ENCODE results near the gene TECTA. TPM values are rescaled to one million over a fixed set of nuclear protein-coding genes. Genes with fewer than 3 reads are reported as not detected.
"Not testable (repeated sequence)": the region's sequence is repeated elsewhere in the genome, so short reads cannot be mapped to it uniquely, and the experiment has no call there.

TECTA gene
- polyA plus RNA-seq, 3 donors from 2014 or later: 0.03 to 0.26 TPM; not detected in 1

DNA sequence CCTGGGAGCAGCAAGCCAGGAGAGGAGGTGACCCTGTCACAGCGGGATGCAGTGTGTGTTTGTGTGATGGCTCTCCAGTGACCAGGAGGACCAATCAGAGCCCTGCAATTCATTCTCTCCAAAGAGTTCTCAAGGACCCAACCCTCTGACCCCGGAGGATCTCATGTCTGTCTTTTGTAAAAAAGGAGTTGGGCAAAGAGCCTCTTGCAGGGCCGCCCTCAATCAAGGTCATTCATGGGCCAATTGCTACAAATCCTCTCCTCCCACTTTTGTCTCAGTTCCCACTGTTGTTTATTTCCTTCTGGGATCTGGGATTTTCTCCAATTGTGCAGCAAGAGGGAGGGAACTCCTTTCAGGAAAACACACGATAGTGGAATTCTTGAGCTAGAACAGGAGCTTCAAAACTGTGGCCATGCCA is 4.0 kb downstream of the TECTA start:
- Mint-ChIP-seq H3K36me3 (no peaks in the 10 kb centered on the region), H3K27ac (no peak overlapping the region), H3K4me1 (peaks cover 0 to 3% of the 10 kb centered on the region in 2 donors), H3K27me3 (ENCODE audit: low read depth in 3 of 3) (no peaks in the 10 kb centered on the region), H3K4me3 (no peak overlapping the region), H3K9me3 (no peaks in the 10 kb centered on the region)
- no peak for DNase-seq

DNA sequence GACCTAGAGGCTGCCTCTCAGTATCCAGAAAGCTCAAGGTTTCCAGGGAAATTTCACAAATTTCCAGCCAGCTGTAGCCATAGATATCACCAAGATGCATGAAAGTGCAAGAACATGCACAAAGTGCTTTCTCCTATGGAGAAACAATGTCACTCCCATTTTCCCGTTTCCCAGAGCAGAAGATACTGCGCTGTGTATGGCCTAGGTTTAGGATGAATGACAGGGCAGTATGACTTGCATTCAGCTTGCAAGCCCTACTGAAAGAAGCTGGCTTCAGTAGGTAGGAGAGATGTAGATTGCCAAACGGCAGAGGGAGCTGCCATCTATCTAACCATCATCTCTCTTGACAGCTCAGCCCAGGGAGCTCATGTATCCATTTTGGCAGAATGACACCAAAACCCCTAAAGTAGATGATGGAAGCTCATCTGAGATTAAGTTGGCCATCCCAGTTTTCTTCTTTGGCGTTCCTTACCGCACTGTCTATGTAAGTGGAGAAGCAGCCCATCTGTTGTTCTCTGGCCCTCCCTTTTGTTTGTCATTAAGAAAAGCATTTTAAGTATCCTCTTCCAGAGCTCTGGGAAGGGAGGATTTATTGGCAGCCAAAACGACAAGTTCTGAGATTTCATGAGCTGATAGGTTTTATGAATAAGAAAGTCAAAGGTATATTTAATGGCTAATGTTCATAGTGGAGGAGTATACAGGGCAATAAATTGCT is 4.6 kb downstream of the TECTA start:
- no peak overlapping the region for H3K27ac Mint-ChIP-seq
- DNase-seq: no peak
- H3K9me3 Mint-ChIP-seq: no peaks in the 10 kb centered on the region

DNA sequence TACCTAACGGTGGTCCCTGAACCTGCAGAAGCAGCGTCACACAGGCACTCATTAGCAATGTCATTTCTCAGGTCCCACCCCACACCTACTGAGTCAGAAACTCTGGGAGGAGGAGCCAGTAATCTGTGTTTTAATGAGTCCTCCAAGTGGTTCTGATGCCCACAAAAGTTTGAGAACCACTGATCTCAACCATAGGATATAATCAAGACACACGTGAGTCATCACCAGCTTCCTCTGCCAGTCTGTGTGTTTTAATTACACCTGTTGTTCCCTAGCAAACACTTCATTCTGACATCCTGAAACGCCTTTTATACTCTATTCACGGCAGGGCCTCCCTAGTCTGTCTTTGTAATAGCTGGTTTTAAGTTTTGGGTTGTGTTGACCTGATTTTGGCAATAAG is 5.8 kb downstream of the TECTA start:
- Mint-ChIP-seq H3K27me3 (ENCODE audit: low read depth in 3 of 3) (peaks cover under 1 to 5% (median 2%) of the 10 kb centered on the region in 3 donors), H3K4me3 (no peak overlapping the region), H3K27ac (no peak overlapping the region), H3K4me1 (peaks cover 5 to 12% of the 10 kb centered on the region in 2 donors), H3K36me3 (no peaks in the 10 kb centered on the region), H3K9me3 (no peaks in the 10 kb centered on the region)
- no peak for DNase-seq

More for the DNA sequence above, 4.6 kb downstream of the TECTA start:
- H3K27me3 Mint-ChIP-seq (ENCODE audit: low read depth in 3 of 3): no peaks in the 10 kb centered on the region
- no peak overlapping the region for H3K4me3 Mint-ChIP-seq
- H3K36me3 Mint-ChIP-seq: no peaks in the 10 kb centered on the region
- peaks cover 5 to 8% of the 10 kb centered on the region in 2 donors for H3K4me1 Mint-ChIP-seq

DNA sequence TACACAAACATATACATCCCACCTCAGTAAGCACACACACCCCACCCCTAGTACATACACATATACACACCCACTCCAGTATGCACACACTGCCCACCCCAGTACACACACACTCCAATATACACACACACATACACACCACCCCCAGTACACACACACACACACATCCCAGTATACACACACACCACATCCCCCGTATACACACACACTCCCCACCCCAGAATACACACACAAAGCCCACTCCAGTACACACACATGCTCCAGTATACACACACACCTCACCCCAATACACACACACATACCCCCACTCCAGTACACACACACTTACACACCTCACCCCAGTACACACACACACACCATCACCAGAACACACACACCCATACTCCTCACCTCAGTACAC is 7.4 kb downstream of the TECTA start:
- DNase-seq: no peak
- peaks cover 2 to 5% (median 3%) of the 10 kb centered on the region in 3 donors for H3K27me3 Mint-ChIP-seq (ENCODE audit: low read depth in 3 of 3)
- H3K4me3 Mint-ChIP-seq: no peak overlapping the region
- H3K9me3 Mint-ChIP-seq: no peaks in the 10 kb centered on the region
- H3K36me3 Mint-ChIP-seq: no peaks in the 10 kb centered on the region
- H3K4me1 Mint-ChIP-seq: peaks cover 5 to 18% of the 10 kb centered on the region in 2 donors
- no peak overlapping the region for H3K27ac Mint-ChIP-seq

DNA sequence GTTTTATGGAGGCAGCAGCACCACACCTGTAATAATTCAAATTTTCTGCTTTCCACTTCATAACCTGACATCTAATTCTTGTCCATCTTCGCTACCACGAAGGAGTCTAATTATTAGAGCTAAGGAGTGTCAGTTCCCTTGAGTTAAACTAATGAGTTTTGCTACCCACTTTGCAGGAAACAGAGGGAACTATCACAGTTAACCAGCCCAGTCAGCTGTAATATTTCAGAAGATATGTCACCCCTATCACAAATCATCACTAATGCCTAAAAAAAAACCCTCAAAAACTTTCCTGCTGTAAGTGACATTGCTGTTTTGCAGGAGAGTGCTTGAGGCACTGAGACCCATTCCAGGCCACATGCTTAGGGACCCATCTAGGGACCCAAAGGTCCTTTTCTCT is 8.4 kb downstream of the TECTA start:
- Mint-ChIP-seq H3K36me3 (no peaks in the 10 kb centered on the region), H3K27ac (no peak overlapping the region), H3K4me1 (peaks cover 5 to 18% of the 10 kb centered on the region in 2 donors), H3K9me3 (no peaks in the 10 kb centered on the region), H3K4me3 (no peak overlapping the region), H3K27me3 (ENCODE audit: low read depth in 3 of 3) (peaks cover 2 to 5% (median 3%) of the 10 kb centered on the region in 3 donors)
- DNase-seq: no peak

DNA sequence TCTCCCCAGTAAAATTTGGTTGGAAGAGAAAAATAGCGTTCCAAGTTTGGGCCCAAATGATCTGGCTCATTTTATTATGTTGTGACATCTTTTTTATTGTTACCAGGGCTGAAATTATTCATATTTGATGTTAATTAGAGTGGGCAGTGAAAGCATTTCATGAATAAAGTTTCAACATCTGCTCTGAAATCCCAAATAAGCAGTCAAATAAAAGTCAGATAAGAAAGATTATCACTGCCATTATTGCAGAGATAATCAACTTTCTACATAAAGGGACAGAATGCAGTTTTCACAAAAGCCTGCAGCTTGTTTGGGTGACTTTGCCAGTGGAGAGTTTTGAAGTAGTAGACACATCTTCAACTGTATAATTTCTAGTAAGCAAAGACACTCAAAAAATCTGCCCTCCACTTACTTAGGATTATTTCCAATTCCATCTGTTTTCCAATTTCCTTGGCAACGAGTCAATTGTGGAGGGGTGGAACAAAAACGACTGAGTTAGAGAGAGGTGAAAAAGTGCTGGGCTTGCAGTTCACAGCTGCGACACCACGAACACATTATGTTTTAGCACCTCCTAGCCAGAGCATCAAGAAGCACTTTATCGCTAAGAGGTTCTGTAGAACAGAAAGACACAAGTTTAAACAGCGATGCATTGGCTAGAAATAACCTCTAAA is 9.0 kb downstream of the TECTA start:
- Mint-ChIP-seq H3K4me1 (peaks cover 5 to 18% of the 10 kb centered on the region in 2 donors), H3K36me3 (no peaks in the 10 kb centered on the region), H3K9me3 (no peaks in the 10 kb centered on the region), H3K4me3 (no peak overlapping the region), H3K27me3 (ENCODE audit: low read depth in 3 of 3) (peaks cover 2 to 5% (median 3%) of the 10 kb centered on the region in 3 donors), H3K27ac (peak overlapping the region in 1 of 6 donors; percentile 38)
- peak in 2 of 3 donors; percentile 7 to 18 for DNase-seq

DNA sequence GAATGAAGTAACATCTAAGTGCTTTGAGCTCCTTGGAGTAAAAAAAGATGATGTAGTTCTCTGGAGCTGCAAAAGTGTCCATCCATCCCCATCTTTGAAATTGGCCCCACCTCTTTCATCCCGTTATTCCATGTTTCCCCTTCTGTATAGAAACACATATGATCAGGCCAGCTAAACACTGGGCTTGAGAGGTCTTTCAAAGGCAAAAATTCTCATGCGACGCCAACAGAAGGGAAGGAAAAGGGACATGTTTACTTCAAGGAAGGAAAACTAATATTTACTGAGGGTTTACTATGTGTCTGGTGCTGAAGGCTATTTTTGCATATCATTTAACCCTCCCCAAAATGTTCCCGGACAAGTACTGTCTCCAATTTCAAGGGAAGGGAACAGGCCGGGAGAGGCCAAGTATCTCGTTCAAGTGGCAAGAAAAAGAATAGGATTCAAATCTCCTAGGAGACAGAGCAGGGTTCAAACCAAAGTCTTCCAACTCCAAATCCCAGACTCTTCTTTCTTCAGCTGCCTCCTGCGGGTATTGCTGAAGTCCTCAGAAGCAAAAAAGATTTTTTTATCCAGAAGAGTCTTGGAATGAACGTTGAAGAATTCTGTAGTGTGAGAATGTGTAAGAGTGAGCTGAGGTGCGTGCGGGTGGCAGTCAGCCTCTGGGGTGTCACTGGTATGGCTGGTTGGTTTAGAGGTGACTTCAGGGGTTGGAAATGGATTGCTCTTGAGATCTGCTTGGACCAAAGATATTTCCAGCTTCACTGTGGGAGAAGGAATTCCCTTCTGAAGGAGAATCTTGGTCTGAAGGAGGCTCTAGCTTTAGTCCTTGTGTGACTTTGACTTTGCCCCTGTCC is 10.1 kb downstream of the TECTA start:
- Mint-ChIP-seq H3K9me3 (no peaks in the 10 kb centered on the region), H3K27me3 (ENCODE audit: low read depth in 3 of 3) (peaks cover 2 to 5% (median 4%) of the 10 kb centered on the region in 3 donors), H3K4me1 (peaks cover 5 to 18% of the 10 kb centered on the region in 2 donors), H3K27ac (no peak overlapping the region), H3K36me3 (no peaks in the 10 kb centered on the region), H3K4me3 (no peak overlapping the region)
- DNase-seq: no peak

DNA sequence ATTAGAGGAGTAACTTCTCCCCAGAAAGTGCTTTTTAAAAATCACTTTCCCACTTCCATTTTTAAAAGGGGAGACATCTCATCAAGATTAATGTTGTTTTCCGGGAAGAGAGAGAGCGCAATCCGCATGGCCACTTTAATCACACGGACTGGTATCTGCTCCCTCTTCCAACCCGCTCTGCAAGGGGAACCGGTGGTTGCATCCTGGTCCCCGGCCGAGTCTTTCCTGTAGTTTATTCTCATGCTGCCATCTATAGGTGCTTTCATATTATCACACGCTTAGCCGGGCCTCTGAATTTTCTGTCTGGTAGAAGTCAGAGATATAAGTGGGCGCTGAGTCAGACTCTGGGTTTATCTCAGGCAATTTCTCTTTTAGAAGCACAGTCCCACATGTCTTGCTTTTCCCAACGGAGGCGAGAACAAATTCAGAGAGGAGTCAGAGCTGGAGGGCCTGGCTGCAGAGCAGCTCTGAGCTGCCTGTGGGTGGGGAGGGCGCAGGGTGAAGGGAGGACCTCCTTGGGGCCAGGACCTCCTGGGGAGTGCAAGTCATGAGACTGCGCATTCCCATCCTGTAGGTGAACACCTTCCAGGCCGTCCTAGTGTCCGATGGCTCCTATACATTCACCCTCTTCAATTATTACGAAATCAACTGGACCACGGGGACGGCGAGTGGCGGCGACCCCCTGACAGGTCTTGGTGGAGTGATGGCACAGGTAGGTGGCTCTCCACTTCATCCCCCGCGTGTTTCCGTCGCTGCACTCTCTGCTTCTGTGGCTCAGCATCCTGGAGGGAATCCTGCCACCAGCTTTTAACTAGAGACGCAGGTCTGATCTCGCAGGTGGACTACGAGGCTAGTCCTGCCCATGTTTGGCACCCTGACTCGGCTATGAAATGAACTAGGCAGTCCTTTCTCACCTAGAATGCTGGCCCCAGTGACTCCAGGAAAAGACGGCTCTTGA is 11.7 kb downstream of the TECTA start:
- no peak overlapping the region for H3K4me3 Mint-ChIP-seq
- peaks cover 2 to 5% (median 4%) of the 10 kb centered on the region in 3 donors for H3K27me3 Mint-ChIP-seq (ENCODE audit: low read depth in 3 of 3)
- peaks cover 5 to 18% of the 10 kb centered on the region in 2 donors for H3K4me1 Mint-ChIP-seq
- no peaks in the 10 kb centered on the region for H3K36me3 Mint-ChIP-seq
- DNase-seq: peak; percentile 26 to 42 (median 30)
- no peak overlapping the region for H3K27ac Mint-ChIP-seq
- H3K9me3 Mint-ChIP-seq: no peaks in the 10 kb centered on the region

DNA sequence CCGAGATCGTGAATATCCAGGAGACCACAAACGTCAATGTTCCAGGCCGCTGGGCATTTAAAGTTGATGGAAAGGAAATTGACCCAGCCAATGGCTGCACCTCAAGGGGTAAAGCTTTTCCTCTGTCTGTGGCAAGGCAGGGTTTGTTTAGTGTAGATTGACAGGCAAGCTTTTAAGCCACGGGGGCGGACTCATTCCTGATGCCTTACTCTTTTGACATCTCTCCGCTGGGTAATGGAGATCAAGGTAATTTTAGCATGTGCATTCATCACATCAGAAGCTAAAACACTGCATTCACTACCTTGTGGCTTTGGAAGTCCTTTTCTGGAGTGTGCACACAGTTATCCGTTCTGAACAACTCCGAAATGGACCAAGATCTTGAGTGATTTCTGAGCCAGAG is 12.6 kb downstream of the TECTA start:
- Mint-ChIP-seq H3K36me3 (no peaks in the 10 kb centered on the region), H3K27ac (no peak overlapping the region), H3K9me3 (no peaks in the 10 kb centered on the region), H3K4me1 (peaks cover 5 to 18% of the 10 kb centered on the region in 2 donors), H3K27me3 (ENCODE audit: low read depth in 3 of 3) (peaks cover 4 to 5% (median 4%) of the 10 kb centered on the region in 3 donors), H3K4me3 (no peak overlapping the region)
- no peak for DNase-seq

DNA sequence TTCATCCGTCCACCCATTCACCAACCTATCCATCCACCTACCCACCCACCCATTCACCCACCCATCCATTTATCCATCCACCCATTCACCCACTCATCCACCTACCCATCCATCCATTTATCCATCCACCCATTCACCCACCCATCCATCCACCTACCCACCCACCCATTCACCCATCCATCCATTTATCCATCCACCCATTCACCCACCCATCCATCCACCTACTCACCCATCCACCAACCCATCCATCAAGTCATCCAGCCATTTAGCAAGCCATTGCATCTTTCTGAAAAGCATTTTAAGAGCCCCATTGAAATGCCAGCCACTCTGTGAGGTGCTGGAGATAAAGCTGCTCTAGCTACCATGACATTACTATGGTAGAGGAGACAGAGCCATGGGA is 14.0 kb downstream of the TECTA start:
- peaks cover 5 to 15% of the 10 kb centered on the region in 2 donors for H3K4me1 Mint-ChIP-seq

DNA sequence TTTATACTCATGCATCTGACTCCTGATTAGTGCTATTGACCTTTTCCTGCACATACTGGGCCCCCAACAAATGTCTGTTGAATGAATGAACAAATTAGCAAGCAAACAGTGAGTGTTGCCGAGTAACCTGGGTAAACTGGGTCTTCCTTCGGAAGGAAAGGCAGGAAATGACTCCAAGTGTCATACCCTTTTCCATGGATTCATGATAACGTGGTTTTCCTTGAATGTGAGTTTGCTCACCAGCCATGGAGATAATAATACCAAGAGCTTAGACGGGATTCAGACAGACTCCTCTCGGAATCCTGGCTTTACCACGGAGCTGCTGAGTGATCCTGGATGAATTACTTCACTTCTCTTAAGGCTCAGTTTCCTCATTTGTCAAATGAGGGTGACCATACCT is 16.7 kb downstream of the TECTA start:
- Mint-ChIP-seq H3K36me3 (no peaks in the 10 kb centered on the region), H3K4me1 (no peaks in the 10 kb centered on the region), H3K27ac (no peak overlapping the region), H3K27me3 (ENCODE audit: low read depth in 3 of 3) (peaks cover 2 to 7% (median 3%) of the 10 kb centered on the region in 3 donors), H3K4me3 (no peak overlapping the region), H3K9me3 (peaks cover 0 to 16% (median 2%) of the 10 kb centered on the region in 6 donors)
- DNase-seq: no peak

More for the DNA sequence above, 14.0 kb downstream of the TECTA start:
- H3K27me3 Mint-ChIP-seq (ENCODE audit: low read depth in 3 of 3); DNase-seq; H3K36me3 Mint-ChIP-seq; H3K9me3 Mint-ChIP-seq; H3K4me3 Mint-ChIP-seq; H3K27ac Mint-ChIP-seq: not testable (repeated sequence)

DNA sequence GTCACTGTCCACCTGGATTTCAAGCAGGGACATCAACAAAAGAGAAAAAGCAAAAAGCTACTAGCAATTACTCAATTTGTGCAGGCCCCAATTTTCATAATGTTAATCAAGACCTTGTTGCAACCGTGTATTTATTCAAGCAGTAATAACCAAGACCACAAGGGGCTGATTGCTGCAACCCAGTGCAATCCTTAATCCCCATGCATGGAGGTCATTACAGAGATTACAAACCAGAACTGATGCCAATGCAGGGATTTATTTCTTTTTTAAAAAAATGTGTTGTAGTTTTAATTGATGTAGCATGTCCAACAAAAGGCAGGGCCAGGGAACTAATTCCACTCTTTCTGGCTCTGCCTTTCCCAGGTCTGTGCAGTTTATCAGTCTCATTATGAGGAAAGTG is 18.4 kb downstream of the TECTA start:
- peaks cover 3 to 18% (median 5%) of the 10 kb centered on the region in 6 donors for H3K9me3 Mint-ChIP-seq
- H3K4me3 Mint-ChIP-seq: no peak overlapping the region
- H3K4me1 Mint-ChIP-seq: no peaks in the 10 kb centered on the region

DNA sequence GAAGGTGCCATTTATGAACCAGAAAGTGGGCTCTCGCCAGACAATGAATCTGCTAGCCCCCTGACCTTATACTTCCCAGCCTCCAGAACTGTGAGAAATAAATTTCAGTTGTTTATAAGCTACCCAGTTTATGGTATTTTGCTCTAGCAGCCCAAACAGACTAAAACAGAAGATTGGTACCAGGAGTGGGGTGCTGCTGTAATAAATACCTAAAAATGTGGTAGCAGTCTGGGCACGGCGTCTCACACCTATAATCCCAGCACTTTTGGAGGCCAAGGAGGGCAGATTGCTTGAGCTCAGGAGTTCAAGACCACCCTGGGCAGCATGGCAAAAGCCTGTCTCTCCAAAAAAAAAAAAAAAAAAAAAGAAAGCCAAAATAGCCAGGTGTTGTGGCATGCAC is 21.3 kb downstream of the TECTA start:
- Mint-ChIP-seq H3K27me3 (ENCODE audit: low read depth in 3 of 3) (peaks cover 0 to 7% (median 6%) of the 10 kb centered on the region in 3 donors), H3K36me3 (peaks cover 0 to 3% (median 0%) of the 10 kb centered on the region in 3 donors), H3K27ac (no peak overlapping the region), H3K9me3 (peaks cover 3 to 18% (median 5%) of the 10 kb centered on the region in 6 donors), H3K4me3 (no peak overlapping the region), H3K4me1 (no peaks in the 10 kb centered on the region)
- DNase-seq: no peak

More for the DNA sequence above, 18.4 kb downstream of the TECTA start:
- Mint-ChIP-seq H3K27me3 (ENCODE audit: low read depth in 3 of 3) (peaks cover 2 to 7% (median 5%) of the 10 kb centered on the region in 3 donors), H3K36me3 (peaks cover 0 to 3% (median 0%) of the 10 kb centered on the region in 3 donors), H3K27ac (no peak overlapping the region)
- no peak for DNase-seq
